K562 (cell line): ENCODE data around the gene FXYD4. TPM values are rescaled to one million over a fixed set of nuclear protein-coding genes. Genes with fewer than 3 reads are reported as not detected.
A peak's percentile ranks its signal among the peaks of the same experiment; 100 is the strongest.

ENCODE experiments used
- ATF2 ChIP-seq: sonication (generic); formaldehyde crosslinking; IDR thresholded peaks from 2 replicates; pipeline ENCODE4 v1.8.1; 2022; ENCODE audit warnings: missing genetic modification reagents
- BCL6 ChIP-seq: fragments of 250-450 bp; sonication (Bioruptor Pico); IDR thresholded peaks from 2 replicates; pipeline ENCODE4 v1.4.0; 2020
- BMI1 ChIP-seq: fragments of 150-350 bp; IDR thresholded peaks from 2 replicates; pipeline ENCODE4 v1.6.1; 2014; ENCODE audit warnings: low read length
- CBX5 ChIP-seq: IDR thresholded peaks from 2 replicates; pipeline ENCODE4 v1.6.1; 2014; ENCODE audit warnings: low read depth, borderline replicate concordance
- E2F6 ChIP-seq, 2 experiments: IDR thresholded peaks; 2 replicates each; pipeline ENCODE4 v1.6.1; 2011; ENCODE audit warnings: borderline replicate concordance in 1 of 2, control low read depth in 1 of 2, low read depth in 1 of 2, low read length in 1 of 2, mild to moderate bottlenecking in 1 of 2, mixed read lengths in 1 of 2, moderate library complexity in 1 of 2; ENCODE audit not compliant: insufficient read depth in 1 of 2, insufficient read length in 1 of 2, poor library complexity in 1 of 2, severe bottlenecking in 1 of 2; ENCODE audit errors: extremely low read depth in 1 of 2
- E4F1 ChIP-seq: fragments of 250-450 bp; sonication (Bioruptor Pico); IDR thresholded peaks from 2 replicates; pipeline ENCODE4 v1.5.0; 2021; ENCODE audit warnings: mild to moderate bottlenecking, borderline replicate concordance
- EP300 ChIP-seq: IDR thresholded peaks from 2 replicates; pipeline ENCODE4 v1.6.1; 2012; ENCODE audit warnings: low read length, improper control_type of control experiment
- FOXK2 ChIP-seq, 2 experiments: fragments of 450-650 bp; IDR thresholded peaks in 1 of 2; conservative IDR thresholded peaks in 1 of 2; 2 replicates each; pipeline ENCODE4 v1.6.1; 2016; ENCODE audit warnings: low read depth in 2 of 2, mild to moderate bottlenecking in 1 of 2
- GTF2B ChIP-seq: IDR thresholded peaks from 2 replicates; pipeline ENCODE4 v1.6.1; 2011; ENCODE audit not compliant: insufficient read length; ENCODE audit errors: extremely low read depth
- HDGF ChIP-seq: fragments of 450-650 bp; IDR thresholded peaks from 2 replicates; pipeline ENCODE4 v1.6.1; 2016
- JUND ChIP-seq, 2 experiments: IDR thresholded peaks; 2 replicates in 1 of 2; 3 replicates in 1 of 2; pipeline ENCODE4 v1.6.1; 2011; ENCODE audit warnings: borderline replicate concordance in 2 of 2, low read depth in 2 of 2, low read length in 2 of 2, improper control_type of control experiment in 1 of 2, missing biosample characterization in 1 of 2, missing genetic modification characterization in 1 of 2, missing genetic modification reagents in 1 of 2
- L3MBTL2 ChIP-seq: fragments of 450-650 bp; IDR thresholded peaks from 2 replicates; pipeline ENCODE4 v1.6.1; 2016; ENCODE audit warnings: mild to moderate bottlenecking, moderate library complexity
- NCOR1 ChIP-seq: fragments of 450-650 bp; IDR thresholded peaks from 2 replicates; pipeline ENCODE4 v1.6.1; 2016; ENCODE audit warnings: mild to moderate bottlenecking, moderate library complexity
- NFE2L1 ChIP-seq: fragments of 450-650 bp; IDR thresholded peaks from 2 replicates; pipeline ENCODE4 v1.6.1; 2016; ENCODE audit warnings: missing genetic modification characterization, low read depth, mild to moderate bottlenecking, missing compliant biosample characterization, moderate library complexity, borderline replicate concordance
- PHTF2 ChIP-seq: fragments of 250-450 bp; sonication (Bioruptor Pico); IDR thresholded peaks from 2 replicates; pipeline ENCODE4 v1.5.0; 2021; ENCODE audit warnings: mild to moderate bottlenecking
- POLR2H ChIP-seq: IDR thresholded peaks from 2 replicates; pipeline ENCODE4 v1.6.1; 2016; ENCODE audit warnings: missing genetic modification characterization, low read depth, mild to moderate bottlenecking, control low read depth, missing compliant biosample characterization, moderate library complexity
- RNF219 ChIP-seq: fragments of 250-450 bp; sonication (Bioruptor Pico); IDR thresholded peaks from 2 replicates; pipeline ENCODE4 v1.5.0; 2022; ENCODE audit warnings: mild to moderate bottlenecking
- SMARCE1 ChIP-seq: fragments of 450-650 bp; IDR thresholded peaks from 2 replicates; pipeline ENCODE4 v1.7.1; 2016; ENCODE audit warnings: mild to moderate bottlenecking
- ZBTB7A ChIP-seq: IDR thresholded peaks from 2 replicates; pipeline ENCODE4 v1.6.1; 2011; ENCODE audit warnings: low read depth, mild to moderate bottlenecking, low read length, moderate library complexity, borderline replicate concordance; ENCODE audit not compliant: control insufficient read depth
- polyA plus RNA-seq, 8 experiments: library from polyadenylated mRNA; depleted of rRNA in 4 of 8; stranded (reverse) in 5 of 8; unstranded in 3 of 8; fragments of >200 nt; fragmentation: Nextera tagmentation in 2 of 8; fragmentation: Illumina TruSeq in 1 of 8; extraction: Ambion mirVana in 2 of 8; extraction: Trizol in 1 of 8; gene quantifications; 2 replicates each; pipeline versions ENCODE4 v1.2.1 to v1.2.3, GENCODE V29; 2011 to 2014; ENCODE audit warnings: inconsistent platforms in 1 of 8, missing spikeins in 1 of 8
- total RNA-seq, 7 experiments: library from RNA; depleted of rRNA in 6 of 7; stranded (reverse); fragments of >200 nt in 6 of 7; fragmentation: Illumina TruSeq in 2 of 7; extraction: Trizol in 2 of 7; gene quantifications; 2 replicates each; pipeline versions ENCODE4 v1.2.1 to v1.2.3, GENCODE V29; 2011 to 2021; ENCODE audit warnings: low replicate concordance in 1 of 7

The FXYD4 gene
- total and polyA plus RNA-seq, 9 of the 15 experiments (the other 6 are each of a cell fraction or from before 2014, with no cell fraction given) = not detected

GRCh38 chr10:43403911-43404703, 32.7 kb downstream of the FXYD4 start (continued):
- TF ChIP-seq JUND (IDR thresholded peaks at IDR 0.05; ENCODE audit: borderline replicate concordance, low read depth, low read length) = peak; percentile 68
- TF ChIP-seq JUND (tag; IDR thresholded peaks at IDR 0.05; ENCODE audit: borderline replicate concordance, low read depth, low read length) = no peak; the same call in 2 of the 3 replicates
- TF ChIP-seq SMARCE1 = peak; percentile 51; the same call in 1 of the 2 replicates
- no peak for TF ChIP-seq FOXK2 (conservative IDR thresholded peaks at IDR 0.05 in 1 of 2, IDR thresholded peaks at IDR 0.05 in 1 of 2; ENCODE audit: low read depth in 2 of 2)
- TF ChIP-seq BCL6 (CRISPR knock-in tag) = no peak
- no peak for TF ChIP-seq PHTF2 (CRISPR knock-in tag)
- TF ChIP-seq L3MBTL2 = peak; percentile 35; the same call in 1 of the 2 replicates
- TF ChIP-seq POLR2H (tag) = no peak
- no peak for TF ChIP-seq EP300
- TF ChIP-seq ZBTB7A = no peak
- no peak for TF ChIP-seq NCOR1
- no peak for TF ChIP-seq CBX5
- TF ChIP-seq ATF2 = no peak
- TF ChIP-seq HDGF = no peak
- no peak for TF ChIP-seq NFE2L1 (tag)
- TF ChIP-seq RNF219 (CRISPR knock-in tag) = no peak
- no peak for TF ChIP-seq E4F1 (CRISPR knock-in tag)
- TF ChIP-seq BMI1 = no peak
- TF ChIP-seq E2F6 (IDR thresholded peaks at IDR 0.05; ENCODE audit: borderline replicate concordance in 1 of 2, extremely low read depth in 1 of 2, insufficient read depth in 1 of 2, insufficient read length in 1 of 2, low read depth in 1 of 2, low read length in 1 of 2, poor library complexity in 1 of 2, severe bottlenecking in 1 of 2) = peak in 1 of 2 experiments; percentile 11
- no peak for TF ChIP-seq GTF2B
